Measurements from ENCODE around the gene CLEC20A.

GRCh38 chr1:178520803-178521202, 24.0 kb upstream of the CLEC20A start:
- TF ChIP-seq, protein P1, sequence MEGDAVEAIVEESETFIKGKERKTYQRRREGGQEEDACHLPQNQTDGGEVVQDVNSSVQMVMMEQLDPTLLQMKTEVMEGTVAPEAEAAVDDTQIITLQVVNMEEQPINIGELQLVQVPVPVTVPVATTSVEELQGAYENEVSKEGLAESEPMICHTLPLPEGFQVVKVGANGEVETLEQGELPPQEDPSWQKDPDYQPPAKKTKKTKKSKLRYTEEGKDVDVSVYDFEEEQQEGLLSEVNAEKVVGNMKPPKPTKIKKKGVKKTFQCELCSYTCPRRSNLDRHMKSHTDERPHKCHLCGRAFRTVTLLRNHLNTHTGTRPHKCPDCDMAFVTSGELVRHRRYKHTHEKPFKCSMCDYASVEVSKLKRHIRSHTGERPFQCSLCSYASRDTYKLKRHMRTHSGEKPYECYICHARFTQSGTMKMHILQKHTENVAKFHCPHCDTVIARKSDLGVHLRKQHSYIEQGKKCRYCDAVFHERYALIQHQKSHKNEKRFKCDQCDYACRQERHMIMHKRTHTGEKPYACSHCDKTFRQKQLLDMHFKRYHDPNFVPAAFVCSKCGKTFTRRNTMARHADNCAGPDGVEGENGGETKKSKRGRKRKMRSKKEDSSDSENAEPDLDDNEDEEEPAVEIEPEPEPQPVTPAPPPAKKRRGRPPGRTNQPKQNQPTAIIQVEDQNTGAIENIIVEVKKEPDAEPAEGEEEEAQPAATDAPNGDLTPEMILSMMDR (IDR thresholded peaks at IDR 0.05): no peak
- TF ChIP-seq POLR2A (IDR thresholded peaks at IDR 0.05): no peak

Measured in body of pancreas (tissue), 4 donors.